GM18526 (cell line): ENCODE measurements around the gene ADARB1.

Experiments
- POLR2A ChIP-seq: IDR thresholded peaks from 3 replicates; pipeline ENCODE4 v1.6.1; 2011; ENCODE audit not compliant: insufficient read length; ENCODE audit errors: extremely low read depth

ADARB1 gene

GRCh38 chr21:45190013-45190412, 115.6 kb downstream of the ADARB1 start:
- no peak for TF ChIP-seq POLR2A

- TF ChIP-seq POLR2A: no peak
Observed at GRCh38 chr21:45192332-45192731, 118.0 kb downstream of the ADARB1 start.

- no peak for TF ChIP-seq POLR2A
Observed at GRCh38 chr21:45196620-45197019, 122.2 kb downstream of the ADARB1 start.

GRCh38 chr21:45199201-45199600, 124.8 kb downstream of the ADARB1 start:
- no peak for TF ChIP-seq POLR2A

- no peak for TF ChIP-seq POLR2A
Observed at GRCh38 chr21:45200031-45200430, 125.7 kb downstream of the ADARB1 start.

DNA sequence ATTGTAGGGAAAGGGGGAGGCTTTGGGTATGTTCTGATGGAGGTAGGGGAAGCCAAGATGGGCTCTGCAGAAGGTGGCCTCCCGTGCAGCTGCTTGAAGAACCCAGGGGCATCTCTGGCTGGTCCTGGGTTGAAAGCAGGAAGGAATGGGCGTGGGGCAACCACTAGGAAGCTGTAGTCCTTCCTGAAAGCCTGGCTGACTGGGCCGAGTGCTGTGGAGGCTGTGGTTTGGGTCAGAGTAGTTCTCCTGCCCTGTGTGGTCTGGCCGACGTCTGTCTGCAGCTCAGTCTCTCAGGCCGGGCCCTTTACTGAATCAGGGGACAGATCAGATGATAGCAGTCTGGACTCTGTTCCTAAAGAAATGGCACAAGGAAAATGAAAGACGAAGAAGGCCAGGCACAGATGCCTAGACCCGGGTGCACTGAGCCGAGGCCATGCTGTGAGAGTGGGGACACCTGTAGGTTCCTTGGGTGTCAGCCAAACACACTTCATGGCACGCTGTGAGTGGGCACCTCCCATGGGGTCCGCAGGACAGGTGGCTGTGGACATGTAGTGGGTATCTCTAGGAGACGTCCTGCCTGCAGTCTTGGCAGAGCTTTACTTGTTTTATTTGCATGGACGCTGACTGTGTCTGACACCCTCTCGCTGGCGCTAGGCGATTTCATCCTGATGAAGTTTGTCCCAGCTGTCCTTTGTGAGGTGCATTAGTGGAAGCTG, 126.4 kb downstream of the ADARB1 start:
- no peak for TF ChIP-seq POLR2A

GRCh38 chr21:45202344-45202743, 128.0 kb downstream of the ADARB1 start:
- TF ChIP-seq POLR2A: no peak

DNA sequence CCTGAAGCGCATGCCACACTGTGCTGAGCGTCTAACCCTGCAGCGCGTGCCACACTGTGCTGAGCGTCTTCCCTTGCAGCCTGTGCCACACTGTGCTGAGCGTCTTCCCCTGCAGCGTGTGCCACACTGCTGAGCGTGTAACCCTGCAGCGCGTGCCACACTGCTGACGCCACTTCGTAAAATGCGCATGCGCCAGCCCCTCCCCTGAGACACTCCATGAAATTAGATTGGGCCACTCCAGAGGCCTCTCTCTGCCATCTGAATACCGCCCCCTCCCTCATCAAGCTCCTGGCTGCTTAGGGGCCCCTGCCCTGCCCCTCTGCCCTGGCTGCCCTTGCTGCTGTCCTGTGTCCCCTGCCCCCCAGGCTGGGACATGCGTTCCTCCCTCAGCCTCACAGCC, 128.5 kb downstream of the ADARB1 start:
- no peak for TF ChIP-seq POLR2A

DNA sequence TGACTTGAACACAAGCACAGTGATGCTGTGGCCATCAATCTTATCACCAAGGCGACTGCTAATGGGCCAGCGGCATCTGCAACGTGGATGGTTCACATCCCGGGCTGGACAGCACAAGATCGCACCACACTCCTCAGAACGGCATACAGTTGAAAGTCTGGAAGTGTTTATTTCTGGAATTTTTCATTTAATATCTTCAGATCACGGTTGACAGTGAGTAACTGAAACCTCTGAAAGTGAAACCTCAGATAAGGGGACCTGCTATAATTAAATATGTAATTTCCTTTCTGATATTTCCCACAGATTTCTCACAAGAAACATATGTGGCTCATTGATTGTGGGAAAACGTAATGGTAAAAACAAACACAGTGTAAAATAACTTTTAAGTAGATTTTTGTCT, 129.6 kb downstream of the ADARB1 start:
- TF ChIP-seq POLR2A: no peak

DNA sequence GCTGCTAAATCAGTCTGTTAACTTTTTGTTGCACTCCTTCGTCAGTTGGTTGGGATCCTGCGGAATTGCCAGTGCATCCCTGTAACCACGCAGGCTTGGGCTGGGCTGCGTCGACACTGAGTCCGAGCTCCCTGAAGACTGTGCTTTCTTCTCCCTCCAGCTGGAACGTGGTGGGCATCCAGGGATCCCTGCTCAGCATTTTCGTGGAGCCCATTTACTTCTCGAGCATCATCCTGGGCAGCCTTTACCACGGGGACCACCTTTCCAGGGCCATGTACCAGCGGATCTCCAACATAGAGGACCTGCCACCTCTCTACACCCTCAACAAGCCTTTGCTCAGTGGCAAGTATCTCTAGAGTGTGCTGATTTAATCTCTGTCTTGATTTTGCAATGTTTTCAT, 130.0 kb downstream of the ADARB1 start:
- TF ChIP-seq POLR2A: no peak

- TF ChIP-seq POLR2A: no peak
Observed at GRCh38 chr21:45207839-45208626, 133.7 kb downstream of the ADARB1 start.

DNA sequence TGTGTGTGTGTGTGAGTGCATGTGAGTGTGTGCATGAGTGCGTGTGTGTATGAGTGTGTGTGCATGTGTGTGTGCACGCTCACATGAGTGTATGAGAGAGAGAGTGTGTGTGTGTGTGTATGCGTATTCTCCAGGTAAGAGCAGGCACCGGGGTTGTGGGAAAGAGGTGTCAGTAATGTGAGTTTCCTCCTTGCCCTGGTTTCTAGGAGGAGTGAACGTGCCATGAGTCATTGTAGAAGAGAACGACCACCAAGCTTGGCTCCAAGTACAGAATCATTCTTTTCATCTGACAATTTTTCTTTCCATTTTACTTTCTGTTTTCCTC, 134.2 kb downstream of the ADARB1 start:
- TF ChIP-seq POLR2A: no peak

DNA sequence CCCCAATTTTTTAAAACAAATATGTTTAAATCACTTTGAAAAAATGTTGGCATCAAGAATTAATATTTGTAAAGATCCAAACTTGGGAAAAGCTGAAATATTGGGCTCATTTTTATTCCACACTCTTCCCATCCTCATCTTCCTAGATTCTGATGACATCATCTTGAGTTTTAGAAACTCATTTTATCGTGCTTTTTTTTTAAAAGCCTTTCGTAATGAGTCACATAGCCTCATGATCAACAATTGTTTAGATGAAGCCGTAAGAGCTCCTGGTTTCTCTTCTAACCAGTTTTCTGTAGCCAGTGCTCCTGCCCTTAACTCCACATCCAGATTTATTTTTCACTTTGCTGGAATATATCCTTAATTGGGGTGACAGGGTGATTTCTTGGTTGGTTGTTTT, 134.7 kb downstream of the ADARB1 start:
- no peak for TF ChIP-seq POLR2A

DNA sequence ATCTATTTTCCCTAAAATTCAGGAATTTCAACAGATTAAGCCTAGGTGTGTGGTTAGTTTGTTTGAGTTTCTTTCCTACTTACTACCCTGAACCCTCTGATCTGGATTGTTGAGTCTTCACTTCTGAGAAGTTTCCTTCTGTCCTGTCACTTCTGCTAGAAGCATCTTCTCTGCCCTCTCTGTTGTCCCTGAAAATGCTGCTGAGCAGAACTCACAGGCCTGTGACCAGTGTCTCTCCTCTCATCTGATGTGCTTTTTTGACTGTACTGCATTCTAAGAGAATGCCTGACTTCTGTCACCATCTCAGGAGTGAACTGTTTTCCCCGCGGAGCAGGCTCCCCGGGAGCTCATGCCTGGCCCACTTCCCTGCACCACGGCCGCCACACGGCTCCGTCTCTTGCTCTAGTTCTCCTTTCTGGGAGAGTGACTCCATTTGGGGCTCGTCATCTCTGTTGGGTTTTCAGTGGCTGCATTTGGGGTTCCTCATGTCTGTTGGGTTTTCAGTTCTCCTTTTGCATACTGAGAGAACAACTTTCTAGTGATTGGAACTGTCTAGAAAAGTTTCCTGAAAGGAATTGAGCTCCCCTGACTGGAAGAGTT, 135.4 kb downstream of the ADARB1 start:
- no peak for TF ChIP-seq POLR2A

DNA sequence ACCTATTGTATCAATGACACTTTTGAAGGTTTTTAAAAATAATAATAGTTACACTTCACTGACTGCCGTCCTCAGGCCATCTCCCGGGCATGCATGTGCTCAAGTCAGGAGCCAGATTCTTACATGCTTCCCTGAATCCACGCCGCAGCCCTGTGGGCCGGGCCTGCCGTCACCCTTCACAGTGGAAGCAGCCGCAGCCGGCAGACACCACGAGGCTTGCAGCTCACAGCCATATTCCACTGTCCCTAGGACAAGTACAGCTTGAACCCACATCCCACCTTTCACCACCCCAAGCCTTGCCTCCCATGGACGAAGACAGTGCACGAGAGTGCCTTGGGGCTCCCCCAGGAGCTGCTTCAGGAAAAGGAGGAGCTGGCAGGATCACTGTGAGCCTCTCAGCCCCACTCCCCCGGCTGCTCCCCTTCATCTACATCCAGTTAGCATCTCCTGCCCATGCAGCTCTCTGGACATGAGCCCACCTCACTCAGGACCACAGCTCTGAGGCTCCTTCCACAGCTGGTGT, 136.1 kb downstream of the ADARB1 start:
- no peak for TF ChIP-seq POLR2A

DNA sequence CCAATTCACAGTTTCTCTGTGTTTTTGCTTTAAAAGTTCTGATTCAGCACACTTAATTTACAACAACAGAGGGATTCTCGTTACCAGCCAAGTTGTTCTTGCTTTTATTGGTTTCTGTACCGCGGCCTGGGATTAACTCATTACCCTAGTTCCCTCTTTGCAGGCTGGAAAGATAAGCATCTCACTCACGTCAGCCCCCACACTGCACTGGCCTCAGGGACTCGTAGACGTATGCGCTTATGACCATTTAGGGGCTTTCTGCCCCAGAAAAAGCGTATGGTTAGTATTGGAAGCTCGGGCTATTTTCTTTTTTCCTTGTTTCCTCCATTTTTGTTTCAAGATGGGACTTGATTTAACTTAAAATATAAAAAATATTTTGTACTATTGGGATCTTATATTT, 137.3 kb downstream of the ADARB1 start:
- no peak for TF ChIP-seq POLR2A
